Hematopoietic multipotent progenitor cell treated with erythropoietin and hydrocortisone succinate and interleukin-3 and kit ligand, for 8 days (in vitro differentiated cells): ENCODE results near the gene SNAPC5.
"Not testable (repeated sequence)": the region's sequence is repeated elsewhere in the genome, so short reads cannot be mapped to it uniquely, and the experiment has no call there.

Source experiments
- DNase-seq: peaks from one replicate; pipeline ENCODE4 v3.0.0-alpha.2; 2015

The SNAPC5 gene

GRCh38 chr15:66497502-66498455 lies at the start of gene SNAPC5:
Gene SNAPC5 (minus strand): TSS chr15:66497762. CDS start chr15:66497731, 31 bp downstream.
- peak; percentile 94 for DNase-seq

GRCh38 chr15:66545255-66545654 lies 47.7 kb upstream of the SNAPC5 start:
- no peak for DNase-seq

GRCh38 chr15:66542896-66543295 lies 45.3 kb upstream of the SNAPC5 start:
- no peak for DNase-seq

GRCh38 chr15:66535056-66535455 lies 37.5 kb upstream of the SNAPC5 start:
- DNase-seq = no peak

GRCh38 chr15:66524838-66525237 lies 27.3 kb upstream of the SNAPC5 start:
- no peak for DNase-seq

- no peak for DNase-seq
Observed at GRCh38 chr15:66523926-66524325, 26.4 kb upstream of the SNAPC5 start.

- DNase-seq = no peak
Observed at GRCh38 chr15:66515901-66516322, 18.4 kb upstream of the SNAPC5 start.

- no peak for DNase-seq
Observed at GRCh38 chr15:66514586-66514985, 17.0 kb upstream of the SNAPC5 start.

- no peak for DNase-seq
Observed at GRCh38 chr15:66508293-66508883, 10.8 kb upstream of the SNAPC5 start.

- DNase-seq = no peak
Observed at GRCh38 chr15:66505818-66506217, 8.3 kb upstream of the SNAPC5 start.

- no peak for DNase-seq
Observed at GRCh38 chr15:66505430-66505811, 7.9 kb upstream of the SNAPC5 start.

GRCh38 chr15:66504563-66505429 lies 7.2 kb upstream of the SNAPC5 start, which contains the start of the genes RPL4 and ZWILCH:
Gene RPL4 (minus strand): TSS chr15:66504855. CDS start chr15:66504790, 65 bp downstream.
Gene ZWILCH (plus strand): TSS chr15:66505326. CDS start chr15:66505339, 13 bp downstream.
- peak; percentile 90 for DNase-seq

- DNase-seq = peak; percentile 24
Observed at GRCh38 chr15:66503780-66504562, 6.4 kb upstream of the SNAPC5 start.

GRCh38 chr15:66503041-66503648 lies 5.6 kb upstream of the SNAPC5 start:
- peak; percentile 20 for DNase-seq

GRCh38 chr15:66502491-66502890 lies 4.9 kb upstream of the SNAPC5 start:
- DNase-seq = no peak

GRCh38 chr15:66500346-66500745 lies 2.8 kb upstream of the SNAPC5 start:
- DNase-seq = not testable (repeated sequence)

- DNase-seq = peak; percentile 64
Observed at GRCh38 chr15:66498501-66499386, 1.2 kb upstream of the SNAPC5 start.

GRCh38 chr15:66496951-66497501 lies 536 bp downstream of the SNAPC5 start:
- peak; percentile 57 for DNase-seq

GRCh38 chr15:66494262-66494661 lies 3.3 kb downstream of the SNAPC5 start:
- no peak for DNase-seq

- no peak for DNase-seq
Observed at GRCh38 chr15:66491846-66492245, 5.7 kb downstream of the SNAPC5 start.
